NB4 (cell line): ENCODE results near the gene ACTN3.
A peak's percentile ranks its signal among the peaks of the same experiment; 100 is the strongest.
"Not testable (repeated sequence)": the region's sequence is repeated elsewhere in the genome, so short reads cannot be mapped to it uniquely, and the experiment has no call there.

Experiments
- DNase-seq: peaks from one replicate; pipeline ENCODE4 v3.0.0; 2010; ENCODE audit warnings: low read depth
- H3K4me3 ChIP-seq: one replicate; pipeline ENCODE4 v1.5.1; 2011; ENCODE audit warnings: mild to moderate bottlenecking, low read depth, low read length, moderate library complexity
- CTCF ChIP-seq: IDR thresholded peaks from one replicate; pipeline ENCODE4 v1.5.1; 2012; ENCODE audit warnings: low read depth, low read length
- MAX ChIP-seq: IDR thresholded peaks from 2 replicates; pipeline ENCODE4 v1.6.1; 2011; ENCODE audit warnings: low read depth, low read length
- MYC ChIP-seq: IDR thresholded peaks from 2 replicates; pipeline ENCODE4 v1.6.1; 2011; ENCODE audit warnings: low read depth, low read length
- POLR2A ChIP-seq: IDR thresholded peaks from 2 replicates; pipeline ENCODE4 v1.6.1; 2011; ENCODE audit warnings: mild to moderate bottlenecking; ENCODE audit not compliant: insufficient read length; ENCODE audit errors: extremely low read depth

ACTN3 gene

GRCh38 chr11:66570079-66570849 lies 23.6 kb downstream of the ACTN3 start:
- TF ChIP-seq MYC (no peak), CTCF (no peak), MAX (no peak), POLR2A (no peak)
- no peak overlapping the region for H3K4me3 ChIP-seq
- DNase-seq: no peak

- no peak for DNase-seq
- TF ChIP-seq CTCF (no peak), POLR2A (no peak), MYC (no peak), MAX (no peak)
- no peak overlapping the region for H3K4me3 ChIP-seq
Measured at GRCh38 chr11:66570850-66571180, 24.1 kb downstream of the ACTN3 start.

GRCh38 chr11:66579017-66579606 lies 32.4 kb downstream of the ACTN3 start:
- no peak overlapping the region for H3K4me3 ChIP-seq
- TF ChIP-seq CTCF (peak; percentile 87), POLR2A (no peak), MAX (0 out of 2 replicates have a peak, but pooled peaks have one; percentile 21)
- peak; percentile 77 for DNase-seq

- no peak overlapping the region for H3K4me3 ChIP-seq
- DNase-seq: no peak
Measured at GRCh38 chr11:66580803-66581202, 34.1 kb downstream of the ACTN3 start.

GRCh38 chr11:66581261-66581660 lies 34.6 kb downstream of the ACTN3 start:
- no peak overlapping the region for H3K4me3 ChIP-seq
- TF ChIP-seq POLR2A (no peak), CTCF (no peak), MYC (no peak), MAX (no peak)
- DNase-seq: no peak

More at GRCh38 chr11:66580803-66581202, 34.1 kb downstream of the ACTN3 start:
- TF ChIP-seq MYC (no peak), CTCF (no peak), MAX (no peak), POLR2A (no peak)

- not testable (repeated sequence) for H3K4me3 ChIP-seq, DNase-seq
Measured at GRCh38 chr11:66582565-66583147, 36.0 kb downstream of the ACTN3 start.

- not testable (repeated sequence) for DNase-seq
Measured at GRCh38 chr11:66585447-66585846, 38.7 kb downstream of the ACTN3 start.

More at GRCh38 chr11:66585447-66585846, 38.7 kb downstream of the ACTN3 start:
- not testable (repeated sequence) for H3K4me3 ChIP-seq
